ENCODE data around the gene MGAT4C.
"Not testable (repeated sequence)": the region's sequence is repeated elsewhere in the genome, so short reads cannot be mapped to it uniquely, and the experiment has no call there.

Gene MGAT4C

GRCh38 chr12:86081843-86082242 lies 174.3 kb downstream of the MGAT4C start:
- Histone ChIP-seq H4K8ac (ENCODE audit: low read depth, low read length) (no peak overlapping the region), H4K5ac (ENCODE audit: low read length) (no peak overlapping the region), H3K27ac (ENCODE audit: low read depth, low read length) (no peak overlapping the region), H3K27me3 (ENCODE audit: insufficient read depth, low read length, poor library complexity) (no peaks in the 10 kb centered on the region), H3K18ac (ENCODE audit: low read length) (no peak overlapping the region), H3K4me3 (ENCODE audit: low read length) (no peak overlapping the region), H3K79me2 (ENCODE audit: control insufficient read depth, insufficient read depth, low read length) (no peaks in the 10 kb centered on the region), H3K9ac (ENCODE audit: low read length) (no peak overlapping the region), H2BK5ac (ENCODE audit: low read length) (no peak overlapping the region), H2AK5ac (ENCODE audit: low read length) (no peak overlapping the region), H3K36me3 (ENCODE audit: control insufficient read depth, insufficient read depth, low read length) (no peaks in the 10 kb centered on the region), H3K23ac (ENCODE audit: low read length) (no peak overlapping the region), H3K4me2 (ENCODE audit: low read length) (no peak overlapping the region), H3K56ac (ENCODE audit: low read length) (no peak overlapping the region), H2BK15ac (replicated peaks; ENCODE audit: low read depth) (no peak overlapping the region), H3K4me1 (ENCODE audit: control insufficient read depth, low read depth, low read length) (no peaks in the 10 kb centered on the region), H3K4ac (ENCODE audit: low read depth, low read length) (no peak overlapping the region), H2BK120ac (ENCODE audit: low read depth, low read length) (no peak overlapping the region), H3K79me1 (ENCODE audit: low read length) (no peaks in the 10 kb centered on the region)
- DNase-seq, result no peak

DNA sequence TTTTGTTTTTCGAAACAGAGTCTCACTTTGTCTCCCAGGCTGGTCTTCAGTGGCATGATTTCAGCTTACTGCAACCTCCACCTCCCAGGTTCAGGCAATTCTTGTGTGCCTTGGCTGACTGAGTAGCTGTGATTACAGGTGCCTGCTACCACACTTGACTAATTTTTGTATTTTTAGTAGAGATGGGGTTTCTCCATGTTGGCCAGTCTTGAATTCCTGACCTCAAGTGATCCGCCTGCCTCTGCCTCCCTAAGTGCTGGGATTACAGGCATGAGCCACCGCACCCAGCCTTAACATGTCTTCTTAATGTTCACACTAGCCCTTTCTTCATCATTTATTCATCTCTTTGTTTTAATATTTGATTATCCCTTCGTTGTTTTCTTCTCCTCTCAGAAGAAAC lies 197.1 kb downstream of the MGAT4C start:
- H3K36me3 ChIP-seq (ENCODE audit: control insufficient read depth, insufficient read depth, low read length); H3K27ac ChIP-seq (ENCODE audit: low read depth, low read length); H3K79me2 ChIP-seq (ENCODE audit: control insufficient read depth, insufficient read depth, low read length); H3K56ac ChIP-seq (ENCODE audit: low read length); H3K27me3 ChIP-seq (ENCODE audit: insufficient read depth, low read length, poor library complexity); H3K23ac ChIP-seq (ENCODE audit: low read length); H4K8ac ChIP-seq (ENCODE audit: low read depth, low read length); H3K4me3 ChIP-seq (ENCODE audit: low read length); H3K79me1 ChIP-seq (ENCODE audit: low read length); DNase-seq; H4K5ac ChIP-seq (ENCODE audit: low read length); H3K4me2 ChIP-seq (ENCODE audit: low read length); H2BK15ac ChIP-seq (replicated peaks; ENCODE audit: low read depth); H2BK5ac ChIP-seq (ENCODE audit: low read length); H2AK5ac ChIP-seq (ENCODE audit: low read length); H3K18ac ChIP-seq (ENCODE audit: low read length); H3K4ac ChIP-seq (ENCODE audit: low read depth, low read length); H2BK120ac ChIP-seq (ENCODE audit: low read depth, low read length); H3K9ac ChIP-seq (ENCODE audit: low read length); H3K4me1 ChIP-seq (ENCODE audit: control insufficient read depth, low read depth, low read length): not testable (repeated sequence)
- no CpG with 5 or more reads among the region's 4 CpGs for WGBS (ENCODE audit: extremely low coverage, insufficient coverage, low lambda C conversion rate)

DNA sequence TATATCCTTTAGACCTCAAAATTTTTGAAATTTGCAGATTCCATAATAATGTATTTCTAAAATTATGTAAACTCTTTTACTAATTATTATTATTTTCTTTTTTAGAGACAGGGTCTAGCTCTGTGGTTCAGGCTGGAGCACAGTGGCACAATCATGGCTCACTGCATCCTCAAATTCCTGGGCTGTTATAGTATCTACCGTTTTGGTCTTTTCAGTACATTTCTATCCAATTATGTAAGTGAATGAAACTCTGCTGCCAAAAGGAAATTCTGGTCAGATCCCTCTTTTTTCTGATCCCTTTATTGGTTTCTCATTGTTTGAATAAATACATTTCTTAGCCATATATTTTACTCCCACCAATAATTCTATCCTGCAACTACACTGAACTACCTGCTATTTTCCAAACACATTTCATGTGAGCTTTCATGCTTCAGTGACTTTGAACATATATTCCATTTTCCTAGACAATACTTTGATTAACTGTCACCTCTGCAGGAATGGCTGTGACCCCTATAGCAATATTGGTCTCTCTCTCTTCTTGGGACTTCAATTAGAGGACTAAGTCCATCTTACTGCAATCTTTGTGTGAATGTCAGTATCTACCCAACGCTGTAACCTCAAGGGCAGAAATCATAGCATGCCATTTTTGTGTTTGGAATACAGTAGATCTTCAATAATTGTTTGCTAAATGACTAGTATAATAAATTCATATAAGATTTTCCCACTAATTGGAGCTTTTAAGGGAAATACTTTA lies 198.9 kb downstream of the MGAT4C start:
- H3K27ac ChIP-seq (ENCODE audit: low read depth, low read length), result no peak overlapping the region
- no peaks in the 10 kb centered on the region for H3K79me1 ChIP-seq (ENCODE audit: low read length)
- no peak overlapping the region for H3K4me2 ChIP-seq (ENCODE audit: low read length)
- no CpG with 5 or more reads among the region's 2 CpGs for WGBS (ENCODE audit: extremely low coverage, insufficient coverage, low lambda C conversion rate)
- H3K9ac ChIP-seq (ENCODE audit: low read length), result no peak overlapping the region
- no peaks in the 10 kb centered on the region for H3K27me3 ChIP-seq (ENCODE audit: insufficient read depth, low read length, poor library complexity)
- no peak overlapping the region for H2AK5ac ChIP-seq (ENCODE audit: low read length)
- no peak overlapping the region for H2BK5ac ChIP-seq (ENCODE audit: low read length)
- H3K79me2 ChIP-seq (ENCODE audit: control insufficient read depth, insufficient read depth, low read length), result no peaks in the 10 kb centered on the region
- H3K23ac ChIP-seq (ENCODE audit: low read length), result no peak overlapping the region
- H4K8ac ChIP-seq (ENCODE audit: low read depth, low read length), result no peak overlapping the region
- H3K36me3 ChIP-seq (ENCODE audit: control insufficient read depth, insufficient read depth, low read length), result no peaks in the 10 kb centered on the region
- no peak overlapping the region for H2BK15ac ChIP-seq (replicated peaks; ENCODE audit: low read depth)
- H3K4me3 ChIP-seq (ENCODE audit: low read length), result no peak overlapping the region
- H3K18ac ChIP-seq (ENCODE audit: low read length), result no peak overlapping the region
- H3K4ac ChIP-seq (ENCODE audit: low read depth, low read length), result no peak overlapping the region
- no peak overlapping the region for H2BK120ac ChIP-seq (ENCODE audit: low read depth, low read length)
- no peak overlapping the region for H4K5ac ChIP-seq (ENCODE audit: low read length)
- no peak for DNase-seq
- H3K4me1 ChIP-seq (ENCODE audit: control insufficient read depth, low read depth, low read length), result no peaks in the 10 kb centered on the region
- no peak overlapping the region for H3K56ac ChIP-seq (ENCODE audit: low read length)

GRCh38 chr12:86052921-86053320 lies 203.3 kb downstream of the MGAT4C start:
- Histone ChIP-seq H4K8ac (ENCODE audit: low read depth, low read length) (no peak overlapping the region), H2BK5ac (ENCODE audit: low read length) (no peak overlapping the region), H3K79me2 (ENCODE audit: control insufficient read depth, insufficient read depth, low read length) (no peaks in the 10 kb centered on the region), H3K79me1 (ENCODE audit: low read length) (no peaks in the 10 kb centered on the region), H3K27me3 (ENCODE audit: insufficient read depth, low read length, poor library complexity) (no peaks in the 10 kb centered on the region), H4K5ac (ENCODE audit: low read length) (no peak overlapping the region), H3K27ac (ENCODE audit: low read depth, low read length) (no peak overlapping the region), H3K4ac (ENCODE audit: low read depth, low read length) (no peak overlapping the region), H3K4me3 (ENCODE audit: low read length) (no peak overlapping the region), H3K9ac (ENCODE audit: low read length) (no peak overlapping the region), H3K56ac (ENCODE audit: low read length) (no peak overlapping the region), H3K36me3 (ENCODE audit: control insufficient read depth, insufficient read depth, low read length) (no peaks in the 10 kb centered on the region), H2BK120ac (ENCODE audit: low read depth, low read length) (no peak overlapping the region), H3K4me2 (ENCODE audit: low read length) (no peak overlapping the region), H3K18ac (ENCODE audit: low read length) (no peak overlapping the region), H3K23ac (ENCODE audit: low read length) (no peak overlapping the region), H2AK5ac (ENCODE audit: low read length) (no peak overlapping the region), H3K4me1 (ENCODE audit: control insufficient read depth, low read depth, low read length) (no peaks in the 10 kb centered on the region), H2BK15ac (replicated peaks; ENCODE audit: low read depth) (no peak overlapping the region)
- WGBS (ENCODE audit: extremely low coverage, insufficient coverage, low lambda C conversion rate), result no CpG with 5 or more reads among the region's 5 CpGs
- DNase-seq, result no peak

GRCh38 chr12:86050010-86050409 lies 206.2 kb downstream of the MGAT4C start:
- no peak overlapping the region for H2BK15ac ChIP-seq (replicated peaks; ENCODE audit: low read depth)
- no peak overlapping the region for H4K5ac ChIP-seq (ENCODE audit: low read length)
- DNase-seq, result no peak
- no CpG with 5 or more reads among the region's 3 CpGs for WGBS (ENCODE audit: extremely low coverage, insufficient coverage, low lambda C conversion rate)
- H3K4me1 ChIP-seq (ENCODE audit: control insufficient read depth, low read depth, low read length), result no peaks in the 10 kb centered on the region
- no peak overlapping the region for H3K18ac ChIP-seq (ENCODE audit: low read length)
- H3K27me3 ChIP-seq (ENCODE audit: insufficient read depth, low read length, poor library complexity), result no peaks in the 10 kb centered on the region
- H3K27ac ChIP-seq (ENCODE audit: low read depth, low read length), result no peak overlapping the region
- H3K79me2 ChIP-seq (ENCODE audit: control insufficient read depth, insufficient read depth, low read length), result no peaks in the 10 kb centered on the region
- no peaks in the 10 kb centered on the region for H3K36me3 ChIP-seq (ENCODE audit: control insufficient read depth, insufficient read depth, low read length)
- no peak overlapping the region for H3K4me2 ChIP-seq (ENCODE audit: low read length)
- no peak overlapping the region for H3K4ac ChIP-seq (ENCODE audit: low read depth, low read length)
- H4K8ac ChIP-seq (ENCODE audit: low read depth, low read length), result no peak overlapping the region
- no peak overlapping the region for H3K56ac ChIP-seq (ENCODE audit: low read length)
- H3K9ac ChIP-seq (ENCODE audit: low read length), result no peak overlapping the region
- H2AK5ac ChIP-seq (ENCODE audit: low read length), result no peak overlapping the region
- no peak overlapping the region for H3K23ac ChIP-seq (ENCODE audit: low read length)
- H3K79me1 ChIP-seq (ENCODE audit: low read length), result no peaks in the 10 kb centered on the region
- H3K4me3 ChIP-seq (ENCODE audit: low read length), result no peak overlapping the region
- no peak overlapping the region for H2BK120ac ChIP-seq (ENCODE audit: low read depth, low read length)
- H2BK5ac ChIP-seq (ENCODE audit: low read length), result no peak overlapping the region

DNA sequence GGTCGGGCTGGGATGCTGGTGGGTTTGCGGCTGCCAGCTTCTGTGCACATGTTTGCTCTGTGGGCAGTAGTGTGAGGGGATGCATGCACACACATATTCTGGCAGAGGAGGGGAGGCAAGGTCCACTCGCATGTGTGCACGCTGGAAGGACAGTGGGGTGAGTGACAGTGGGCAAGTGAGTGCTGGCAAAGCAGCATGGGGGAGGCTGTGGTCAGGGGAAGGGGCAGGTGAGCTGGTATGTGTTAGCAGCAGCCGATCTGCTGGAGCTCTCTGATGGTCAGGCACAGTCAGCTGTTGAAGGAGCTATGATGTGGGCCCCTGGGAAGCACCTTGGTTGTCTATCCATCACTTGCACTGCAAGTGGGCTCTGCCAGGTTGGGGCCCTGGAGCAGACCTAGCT lies 211.8 kb downstream of the MGAT4C start:
- H2BK120ac ChIP-seq (ENCODE audit: low read depth, low read length), result no peak overlapping the region
- H3K23ac ChIP-seq (ENCODE audit: low read length), result no peak overlapping the region
- H3K18ac ChIP-seq (ENCODE audit: low read length), result no peak overlapping the region
- H4K5ac ChIP-seq (ENCODE audit: low read length), result no peak overlapping the region
- H3K36me3 ChIP-seq (ENCODE audit: control insufficient read depth, insufficient read depth, low read length), result no peaks in the 10 kb centered on the region
- no peak overlapping the region for H3K27ac ChIP-seq (ENCODE audit: low read depth, low read length)
- no CpG with 5 or more reads among the region's 5 CpGs for WGBS (ENCODE audit: extremely low coverage, insufficient coverage, low lambda C conversion rate)
- H3K56ac ChIP-seq (ENCODE audit: low read length), result no peak overlapping the region
- no peak for DNase-seq
- no peaks in the 10 kb centered on the region for H3K27me3 ChIP-seq (ENCODE audit: insufficient read depth, low read length, poor library complexity)
- H3K4me3 ChIP-seq (ENCODE audit: low read length), result no peak overlapping the region
- H3K4ac ChIP-seq (ENCODE audit: low read depth, low read length), result no peak overlapping the region
- no peak overlapping the region for H2AK5ac ChIP-seq (ENCODE audit: low read length)
- H4K8ac ChIP-seq (ENCODE audit: low read depth, low read length), result no peak overlapping the region
- no peak overlapping the region for H3K9ac ChIP-seq (ENCODE audit: low read length)
- no peaks in the 10 kb centered on the region for H3K79me1 ChIP-seq (ENCODE audit: low read length)
- H3K4me1 ChIP-seq (ENCODE audit: control insufficient read depth, low read depth, low read length), result no peaks in the 10 kb centered on the region
- H3K4me2 ChIP-seq (ENCODE audit: low read length), result no peak overlapping the region
- H3K79me2 ChIP-seq (ENCODE audit: control insufficient read depth, insufficient read depth, low read length), result no peaks in the 10 kb centered on the region
- no peak overlapping the region for H2BK5ac ChIP-seq (ENCODE audit: low read length)
- no peak overlapping the region for H2BK15ac ChIP-seq (replicated peaks; ENCODE audit: low read depth)

All from mesendoderm (in vitro differentiated cells).